B cell (primary cell): ENCODE results near the gene LHX2.

Experiments
- EZH2 ChIP-seq: IDR thresholded peaks from 2 replicates; pipeline ENCODE4 v1.6.1; 2012; ENCODE audit warnings: borderline replicate concordance, low read depth, mild to moderate bottlenecking, moderate library complexity, low read length; ENCODE audit not compliant: insufficient read depth, poor library complexity, severe bottlenecking
- TF ChIP-seq, protein P1 (sequence below): fragments of 200-600 bp; IDR thresholded peaks from one replicate; pipeline ENCODE4 v1.8.0; 2022; ENCODE audit warnings: antibody characterized with exemption, mild to moderate bottlenecking

DNA sequence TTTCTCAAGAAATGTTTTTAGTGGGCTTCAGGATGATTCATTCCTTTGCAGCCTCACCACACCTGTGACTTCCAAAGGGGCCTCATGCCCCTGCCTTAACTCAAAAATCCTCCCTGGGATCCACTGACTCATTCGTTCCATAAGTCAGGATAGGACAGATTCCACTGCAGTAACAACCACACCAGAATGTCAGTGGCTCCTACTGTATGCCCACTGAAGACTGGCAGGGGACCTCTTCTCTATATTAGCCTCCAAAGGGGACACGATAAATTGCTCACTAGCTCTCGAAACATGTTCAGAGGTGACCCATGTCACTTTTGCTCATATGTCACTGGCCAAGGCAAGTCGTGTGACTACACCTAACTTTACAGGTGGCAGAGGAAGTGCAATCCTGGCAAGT, 25.7 kb upstream of the LHX2 start:
- TF ChIP-seq, protein P1, sequence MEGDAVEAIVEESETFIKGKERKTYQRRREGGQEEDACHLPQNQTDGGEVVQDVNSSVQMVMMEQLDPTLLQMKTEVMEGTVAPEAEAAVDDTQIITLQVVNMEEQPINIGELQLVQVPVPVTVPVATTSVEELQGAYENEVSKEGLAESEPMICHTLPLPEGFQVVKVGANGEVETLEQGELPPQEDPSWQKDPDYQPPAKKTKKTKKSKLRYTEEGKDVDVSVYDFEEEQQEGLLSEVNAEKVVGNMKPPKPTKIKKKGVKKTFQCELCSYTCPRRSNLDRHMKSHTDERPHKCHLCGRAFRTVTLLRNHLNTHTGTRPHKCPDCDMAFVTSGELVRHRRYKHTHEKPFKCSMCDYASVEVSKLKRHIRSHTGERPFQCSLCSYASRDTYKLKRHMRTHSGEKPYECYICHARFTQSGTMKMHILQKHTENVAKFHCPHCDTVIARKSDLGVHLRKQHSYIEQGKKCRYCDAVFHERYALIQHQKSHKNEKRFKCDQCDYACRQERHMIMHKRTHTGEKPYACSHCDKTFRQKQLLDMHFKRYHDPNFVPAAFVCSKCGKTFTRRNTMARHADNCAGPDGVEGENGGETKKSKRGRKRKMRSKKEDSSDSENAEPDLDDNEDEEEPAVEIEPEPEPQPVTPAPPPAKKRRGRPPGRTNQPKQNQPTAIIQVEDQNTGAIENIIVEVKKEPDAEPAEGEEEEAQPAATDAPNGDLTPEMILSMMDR, result no peak
- no peak for TF ChIP-seq EZH2
